Heart left ventricle (tissue), 16 donors: Measurements from ENCODE around the gene CGRRF1. TPM values are rescaled to one million over a fixed set of nuclear protein-coding genes. Genes with fewer than 3 reads are reported as not detected.

Experiments used
- ATAC-seq, 4 donors: fragments of 200-7000 bp; cut with Tn5 transposase; one replicate each; pipeline ENCODE4 v1.9.1; 2020 to 2022; ENCODE audit warnings: moderate library complexity in 4 of 4, mild to moderate bottlenecking in 3 of 4, moderate number of reproducible peaks in 1 of 4
- DNase-seq, 5 donors: peaks; one replicate each; pipeline ENCODE4 v3.0.0-alpha.2; 2020
- H3K27ac ChIP-seq, 12 donors: fragments of 200-600 bp; sonication (generic) in 4 of 12; one replicate each; pipeline versions ENCODE4 v1.5.0 to v1.8.0; 2016 to 2022; ENCODE audit warnings: mild to moderate bottlenecking in 2 of 12
- H3K27me3 ChIP-seq, 9 donors: fragments of 200-600 bp; sonication (generic) in 2 of 9; one replicate each; pipeline versions ENCODE4 v1.5.1 to v1.8.0; 2016 to 2022; ENCODE audit warnings: mild to moderate bottlenecking in 3 of 9
- H3K36me3 ChIP-seq, 9 donors: fragments of 200-600 bp; sonication (generic) in 2 of 9; one replicate each; pipeline versions ENCODE4 v1.5.0 to v1.8.0; 2018 to 2022; ENCODE audit warnings: mild to moderate bottlenecking in 2 of 9
- H3K4me1 ChIP-seq, 12 donors: fragments of 200-600 bp; sonication (generic) in 4 of 12; one replicate each; pipeline versions ENCODE4 v1.5.0 to v1.8.0; 2016 to 2022; ENCODE audit warnings: mild to moderate bottlenecking in 3 of 12
- H3K4me3 ChIP-seq, 12 donors: fragments of 200-600 bp; sonication (generic) in 4 of 12; one replicate each; pipeline versions ENCODE4 v1.5.0 to v1.8.0; 2017 to 2022; ENCODE audit warnings: mild to moderate bottlenecking in 9 of 12, moderate library complexity in 4 of 12
- H3K9me3 ChIP-seq, 12 donors: fragments of 200-600 bp; sonication (generic) in 4 of 12; one replicate each; pipeline versions ENCODE4 v1.5.0 to v1.8.0; 2016 to 2022; ENCODE audit warnings: mild to moderate bottlenecking in 1 of 12
- POLR2A ChIP-seq, 2 donors: fragments of 450-650 bp; IDR thresholded peaks; one replicate each; pipeline ENCODE4 v1.6.1; 2017; ENCODE audit warnings: antibody characterized with exemption in 2 of 2, mild to moderate bottlenecking in 2 of 2, moderate library complexity in 2 of 2
- WGBS, 4 donors: extraction: QIAGEN DNeasy Blood & Tissue Kit in 2 of 4; methylation state at CpG; one replicate each; pipeline versions ENCODE4 v1.1.5 to v1.1.7; 2013 to 2018; 5-methylcytosine and 5-hydroxymethylcytosine counted together
- intact Hi-C, 10 donors: fragments of 100-400 bp; cut with DNase I; formaldehyde crosslinking; loops; one replicate each; pipeline versions ENCODE4 v1.11.1 to v1.14.2; 2022
- polyA plus RNA-seq, 2 donors: library from polyadenylated mRNA; stranded (reverse); fragments of 200-250 nt; gene quantifications; one replicate each; pipeline ENCODE4 v1.2.3, GENCODE V29; 2013
- total RNA-seq, 9 donors: library from RNA; depleted of rRNA in 2 of 9; stranded (reverse); fragments of >200 nt in 2 of 9; fragmentation: NEBNext Ultra II Directional in 3 of 9; extraction: Animal tissue kit (Norgen Biotek cat#: 25700) in 3 of 9; gene quantifications; one replicate each; pipeline versions ENCODE4 v1.1.0 to v1.2.4, GENCODE V29; 2016 to 2023
- TF ChIP-seq, protein P1 (sequence below), 12 donors: fragments of 200-600 bp; sonication (generic) in 4 of 12; IDR thresholded peaks; one replicate each; pipeline versions ENCODE4 v1.5.0 to v1.8.0; 2018 to 2022; ENCODE audit warnings: antibody characterized with exemption in 12 of 12, mild to moderate bottlenecking in 5 of 12
- donor health status: ischemic (EF 13 %, LVEDD 7.1; RV severe dilation, severe dysfunction).
- donor health status: healthy with polysubstance abuse.
- donor health status: DM: no; HTN: yes; CAD: no.
- donor health status: DM: no; HTN: no; CAD: no.
- donor health status: ischemic (EF 25% LVEDD 6.9; RV normal size, moderate dysfunction).
- donor health status: ischemic (EF 25% LVEDD 5.7; RV mildly dilated, moderate dysfunction).
- donor health status: healthy.
- donor health status: DM: yes; HTN: yes; CAD: no.
- donor health status: ischemic (EF 35%, LVEDD 5.7; RV mildly dilated, moderate dysfunction).
- donor health status: nonischemic (EF 11% LVEDD 7.7; RV severe dilation, severe dysfunction).
- donor health status: DM: yes; HTN: yes; CAD: no.
- donor health status: PGD.
- donor health status: ischemic (EF 29% LVEDD 5.4; RV normal size, mild dysfunction).
- donor health status: nonischemic (EF 23%, LVEDD 6.1; RV moderate dilation, normal function).

The CGRRF1 gene
- total and polyA plus RNA-seq, 11 donors = 10.6 to 28.2 (median 16.6) TPM

DNA sequence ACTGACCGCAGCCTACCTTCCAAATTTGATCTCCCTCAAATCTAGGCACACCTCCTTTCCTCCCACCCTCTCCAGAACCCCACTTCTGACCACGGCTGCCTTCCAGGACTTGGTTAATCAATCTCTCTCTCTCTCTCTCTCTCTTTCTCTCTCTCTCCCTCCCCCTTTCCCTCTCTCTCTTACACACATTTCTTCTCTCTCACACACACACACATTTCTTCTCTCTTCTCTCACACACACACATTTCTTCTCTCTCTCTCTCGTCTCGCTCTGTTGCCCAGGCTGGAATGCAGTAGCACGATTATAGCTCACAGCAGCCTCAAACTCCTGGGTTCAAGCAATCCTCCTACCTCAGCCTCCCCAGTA lies 20.4 kb upstream of the CGRRF1 start:
- H3K9me3 ChIP-seq = no peaks in the 10 kb centered on the region
- no peaks in the 10 kb centered on the region for H3K27me3 ChIP-seq
- H3K27ac ChIP-seq = peak overlapping the region; percentile 87 to 99 (median 96)
- ATAC-seq (peak in 2 of 4 donors; percentile 2 to 9), DNase-seq (no peak)
- peaks cover 0 to 56% (median 29%) of the 10 kb centered on the region in 12 donors for H3K4me1 ChIP-seq
- no peak for TF ChIP-seq POLR2A (IDR thresholded peaks at IDR 0.05)
- TF ChIP-seq, protein P1, sequence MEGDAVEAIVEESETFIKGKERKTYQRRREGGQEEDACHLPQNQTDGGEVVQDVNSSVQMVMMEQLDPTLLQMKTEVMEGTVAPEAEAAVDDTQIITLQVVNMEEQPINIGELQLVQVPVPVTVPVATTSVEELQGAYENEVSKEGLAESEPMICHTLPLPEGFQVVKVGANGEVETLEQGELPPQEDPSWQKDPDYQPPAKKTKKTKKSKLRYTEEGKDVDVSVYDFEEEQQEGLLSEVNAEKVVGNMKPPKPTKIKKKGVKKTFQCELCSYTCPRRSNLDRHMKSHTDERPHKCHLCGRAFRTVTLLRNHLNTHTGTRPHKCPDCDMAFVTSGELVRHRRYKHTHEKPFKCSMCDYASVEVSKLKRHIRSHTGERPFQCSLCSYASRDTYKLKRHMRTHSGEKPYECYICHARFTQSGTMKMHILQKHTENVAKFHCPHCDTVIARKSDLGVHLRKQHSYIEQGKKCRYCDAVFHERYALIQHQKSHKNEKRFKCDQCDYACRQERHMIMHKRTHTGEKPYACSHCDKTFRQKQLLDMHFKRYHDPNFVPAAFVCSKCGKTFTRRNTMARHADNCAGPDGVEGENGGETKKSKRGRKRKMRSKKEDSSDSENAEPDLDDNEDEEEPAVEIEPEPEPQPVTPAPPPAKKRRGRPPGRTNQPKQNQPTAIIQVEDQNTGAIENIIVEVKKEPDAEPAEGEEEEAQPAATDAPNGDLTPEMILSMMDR (IDR thresholded peaks at IDR 0.05) = no peak
- 17 to 24% (median 22%) methylated on average over 5 of the region's 5 CpGs for whole genome bisulfite sequencing, 4 donors
- H3K36me3 ChIP-seq = no peaks in the 10 kb centered on the region
- intact Hi-C loops = loop anchor here in 4 of 10 donors (1.0 to 5.0 kb wide), 3 partner anchors 20 to 47 kb away; partner anchors contain the start of genes CNIH1 (in 3 of the 4) and CGRRF1 (in 2 of the 4)
- H3K4me3 ChIP-seq = peak overlapping the region; percentile 62 to 96 (median 82)

DNA sequence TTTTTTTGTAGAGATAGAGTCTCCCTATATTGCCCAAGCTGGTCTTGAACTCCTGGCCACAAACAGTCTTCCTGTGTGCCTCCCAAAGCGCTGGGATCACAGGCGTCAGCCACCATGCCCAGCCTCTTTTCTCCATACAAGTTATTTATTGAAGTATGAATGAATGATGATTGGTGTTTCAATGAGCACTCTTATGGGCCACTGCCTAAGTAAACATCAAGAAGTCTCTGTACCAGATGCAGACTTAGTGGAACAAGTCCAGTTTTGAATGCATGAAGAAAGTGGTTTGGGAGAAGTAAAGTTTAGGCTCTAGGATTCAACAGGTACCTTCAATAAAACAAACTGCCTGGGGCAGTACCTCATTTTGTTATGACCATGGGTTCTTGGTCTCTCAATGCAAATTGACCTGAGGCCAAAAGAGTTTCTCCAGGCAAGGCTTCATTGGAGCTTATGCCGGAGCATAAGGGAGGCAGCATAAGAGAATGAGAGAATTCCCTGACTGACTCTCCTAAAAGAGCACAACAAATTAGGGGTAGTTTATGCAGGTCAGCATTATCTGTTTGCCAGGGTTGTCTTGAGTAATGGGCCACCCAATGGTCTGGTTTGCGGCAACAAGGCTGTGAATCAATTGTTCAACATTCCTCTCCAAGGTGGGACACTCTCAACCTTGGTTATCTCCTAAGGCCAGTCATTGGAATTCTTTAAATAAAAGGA lies 19.8 kb upstream of the CGRRF1 start:
- Histone ChIP-seq H3K27ac (peak overlapping the region in 11 of 12 donors; percentile 87 to 99 (median 96)), H3K36me3 (no peaks in the 10 kb centered on the region), H3K4me1 (peaks cover 0 to 50% (median 26%) of the 10 kb centered on the region in 12 donors), H3K27me3 (no peaks in the 10 kb centered on the region), H3K4me3 (peak overlapping the region in 9 of 12 donors; percentile 62 to 95 (median 82)), H3K9me3 (no peaks in the 10 kb centered on the region)
- no peak for DNase-seq
- 95 to 96% (median 96%) methylated on average over 4 of the region's 4 CpGs for WGBS, 4 donors
- no peak for ATAC-seq
- intact Hi-C loops = loop anchor here in 4 of 10 donors (1.0 to 5.0 kb wide), 3 partner anchors 19 to 48 kb away; partner anchors contain the start of genes CNIH1 (in 3 of the 4) and CGRRF1 (in 2 of the 4)
- TF ChIP-seq POLR2A (IDR thresholded peaks at IDR 0.05) = no peak
- TF ChIP-seq, protein P1 (IDR thresholded peaks at IDR 0.05) = no peak

DNA sequence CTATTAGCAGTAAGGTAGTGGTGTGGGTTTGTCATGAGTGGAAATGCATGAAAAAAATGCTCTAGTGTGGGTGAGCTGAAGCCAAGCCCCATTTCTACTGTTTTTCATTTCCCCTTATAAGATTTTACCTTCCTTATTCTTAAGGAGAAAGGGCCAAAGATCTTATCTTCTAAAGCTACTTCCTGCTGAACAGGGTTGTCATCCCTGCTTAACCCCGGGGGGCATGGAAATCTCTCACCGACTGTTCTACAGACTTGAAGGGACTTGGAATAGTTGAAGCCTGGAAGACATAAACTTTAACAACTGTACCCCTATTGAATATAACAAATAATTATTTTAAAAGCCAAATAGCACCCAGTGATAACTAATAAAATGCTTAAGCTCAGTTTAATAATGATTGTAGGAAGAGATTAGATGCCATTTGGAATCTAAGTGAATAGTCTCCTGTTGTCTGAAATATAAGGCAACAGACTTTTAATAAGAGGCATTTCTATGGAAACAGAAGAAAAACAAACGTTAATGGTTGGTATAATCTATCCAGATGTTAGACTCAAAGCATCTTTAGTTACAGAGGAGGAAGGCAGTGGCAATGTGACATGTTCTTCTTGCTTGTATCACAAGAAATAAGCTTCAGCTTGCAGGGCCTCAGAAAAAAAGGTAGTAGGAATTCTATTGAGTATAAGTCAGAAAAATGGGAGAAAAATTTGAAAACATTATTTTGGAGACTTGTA lies 19.1 kb upstream of the CGRRF1 start:
- DNase-seq = no peak
- TF ChIP-seq, protein P1 (IDR thresholded peaks at IDR 0.05) = no peak
- TF ChIP-seq POLR2A (IDR thresholded peaks at IDR 0.05) = no peak
- Histone ChIP-seq H3K27me3 (no peaks in the 10 kb centered on the region), H3K9me3 (no peaks in the 10 kb centered on the region), H3K4me3 (no peak overlapping the region), H3K4me1 (peaks cover 0 to 43% (median 25%) of the 10 kb centered on the region in 12 donors), H3K36me3 (no peaks in the 10 kb centered on the region), H3K27ac (no peak overlapping the region)
- intact Hi-C loops = no loop called here
- 29 to 37% (median 36%) methylated on average over 3 of the region's 3 CpGs for WGBS, 4 donors
- ATAC-seq = no peak

DNA sequence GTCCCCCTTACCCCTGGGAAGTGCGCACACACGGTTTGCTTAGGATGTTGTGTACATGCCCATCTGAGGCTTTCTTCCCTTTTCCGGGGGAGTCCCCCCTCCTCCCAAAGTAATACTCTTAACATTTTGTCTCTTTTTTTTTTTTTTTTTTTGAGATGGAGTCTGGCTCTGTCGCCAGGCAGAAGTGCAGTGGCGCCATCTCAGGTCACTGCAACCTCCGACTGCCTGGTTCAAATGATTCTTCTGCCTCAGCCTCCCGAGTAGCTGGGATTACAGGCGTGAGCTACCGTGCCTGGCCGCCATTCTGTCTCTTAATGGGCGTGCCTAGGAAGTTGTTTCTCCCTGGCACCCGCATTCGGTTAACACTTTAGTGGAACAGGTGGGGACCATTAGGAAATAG lies 16.4 kb upstream of the CGRRF1 start:
- TF ChIP-seq POLR2A (IDR thresholded peaks at IDR 0.05) = no peak
- TF ChIP-seq, protein P1 (IDR thresholded peaks at IDR 0.05) = no peak
- no peak for DNase-seq
- no peaks in the 10 kb centered on the region for H3K27me3 ChIP-seq
- H3K4me3 ChIP-seq = no peak overlapping the region
- H3K36me3 ChIP-seq = no peaks in the 10 kb centered on the region
- H3K27ac ChIP-seq = no peak overlapping the region
- 59 to 72% (median 65%) methylated on average over 13 of the region's 13 CpGs for WGBS, 4 donors
- intact Hi-C loops = no loop called here
- no peaks in the 10 kb centered on the region for H3K9me3 ChIP-seq
- peaks cover 0 to 18% (median 6%) of the 10 kb centered on the region in 12 donors for H3K4me1 ChIP-seq
- ATAC-seq = no peak
